A549 (cell line): ENCODE results near the gene N4BP2L2.

Experiments used
- CEBPB ChIP-seq, 2 experiments: fragments of >200 bp in 1 of 2; sonication (Bioruptor Twin) in 1 of 2; formaldehyde crosslinking in 1 of 2; IDR thresholded peaks; 2 replicates each; pipeline ENCODE4 v1.6.1; 2012 to 2016
- POLR2A ChIP-seq: IDR thresholded peaks from 2 replicates; pipeline ENCODE4 v1.6.1; 2012; ENCODE audit warnings: mild to moderate bottlenecking, low read length
- RAD21 ChIP-seq, 2 experiments: fragments of >200 bp in 1 of 2; sonication (Bioruptor Twin) in 1 of 2; formaldehyde crosslinking in 1 of 2; IDR thresholded peaks in 1 of 2; conservative IDR thresholded peaks in 1 of 2; 2 replicates in 1 of 2; 3 replicates in 1 of 2; pipeline ENCODE4 v1.6.1; 2012 to 2018; ENCODE audit warnings: inconsistent platforms in 1 of 2

DNA sequence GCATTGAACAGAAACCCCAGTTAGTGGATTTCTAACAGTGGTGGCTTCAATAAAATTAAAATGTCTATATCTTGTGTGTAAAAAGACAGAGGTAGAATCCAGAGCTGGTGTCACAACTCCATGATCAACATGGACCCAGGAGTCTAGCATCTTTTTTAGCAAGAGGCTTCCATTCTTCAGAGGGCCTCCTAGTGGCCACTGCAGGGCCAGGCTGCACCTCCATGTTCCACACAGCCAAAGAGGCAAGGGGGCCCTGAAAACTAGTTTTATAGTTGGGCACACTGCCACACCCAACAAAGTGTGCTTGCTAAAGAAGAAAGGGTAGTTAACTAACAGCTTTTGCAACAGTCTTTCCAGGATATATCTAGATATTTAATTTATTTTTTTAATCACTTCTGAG lies 123.6 kb downstream of the N4BP2L2 start:
- no peak for TF ChIP-seq RAD21 (conservative IDR thresholded peaks at IDR 0.05 in 1 of 2, IDR thresholded peaks at IDR 0.05 in 1 of 2)
- TF ChIP-seq POLR2A, result no peak
- no peak for TF ChIP-seq CEBPB (IDR thresholded peaks at IDR 0.05)
